Kidney glomerular epithelial cell (primary cell): ENCODE data around the gene SDHA.
"Not testable (repeated sequence)": the region's sequence is repeated elsewhere in the genome, so short reads cannot be mapped to it uniquely, and the experiment has no call there.

Source experiments
- DNase-seq: peaks from one replicate; lab custom pipeline; 2025; lab: John Stamatoyannopoulos, UW

SDHA gene

GRCh38 chr5:198516-199196 lies 19.5 kb upstream of the SDHA start:
- no peak for DNase-seq

- no peak for DNase-seq
These were observed 18.7 kb upstream of the SDHA start for GRCh38 chr5:199197-199949.

- DNase-seq: no peak
These were observed 18.0 kb upstream of the SDHA start for GRCh38 chr5:199950-200645.

- DNase-seq: no peak
These were observed 17.1 kb upstream of the SDHA start for GRCh38 chr5:200985-201384.

GRCh38 chr5:201672-202071 lies 16.4 kb upstream of the SDHA start:
- no peak for DNase-seq

GRCh38 chr5:203246-203930 lies 14.7 kb upstream of the SDHA start:
- no peak for DNase-seq

- no peak for DNase-seq
These were observed 14.1 kb upstream of the SDHA start for GRCh38 chr5:204001-204400.

- no peak for DNase-seq
These were observed 13.7 kb upstream of the SDHA start for GRCh38 chr5:204462-204861.

GRCh38 chr5:204966-205670 lies 13.0 kb upstream of the SDHA start:
- no peak for DNase-seq

GRCh38 chr5:206406-206805 lies 11.7 kb upstream of the SDHA start:
- DNase-seq: no peak

- DNase-seq: no peak
These were observed 11.1 kb upstream of the SDHA start for GRCh38 chr5:206927-207536.

GRCh38 chr5:207599-207998 lies 10.5 kb upstream of the SDHA start:
- DNase-seq: no peak

GRCh38 chr5:208449-209114 lies 9.5 kb upstream of the SDHA start:
- DNase-seq: no peak

GRCh38 chr5:213803-214395 lies 4.2 kb upstream of the SDHA start:
- DNase-seq: no peak

- DNase-seq: peak; percentile 35
These were observed 2.9 kb upstream of the SDHA start for GRCh38 chr5:215256-215655.

GRCh38 chr5:216076-216475 lies 2.0 kb upstream of the SDHA start:
- not testable (repeated sequence) for DNase-seq

GRCh38 chr5:218457-219291 lies 554 bp downstream of the SDHA start:
- peak; percentile 13 for DNase-seq

- no peak for DNase-seq
These were observed 1.3 kb downstream of the SDHA start for GRCh38 chr5:219460-219863.

- peak; percentile 4 for DNase-seq
These were observed 1.9 kb downstream of the SDHA start for GRCh38 chr5:219991-220390.
